Stimulated activated naive B cell treated with anti-CD40 and anti-IgM and Interleukin-4, amounts not matched to agents 10 μg/mL and 1 μg/mL and 100 μg/mL, for 72 hours (primary cell): ENCODE results near the gene ZFP37.
"Not testable (repeated sequence)": the region's sequence is repeated elsewhere in the genome, so short reads cannot be mapped to it uniquely, and the experiment has no call there.

Source experiments
- ATAC-seq, 2 donors: fragments of 150-1000 bp; cut with Tn5 transposase; replicated peaks; 2 replicates each; pipeline ENCODE4 v1.10.0; 2021; ENCODE audit warnings: moderate library complexity in 1 of 2
- DNase-seq: peaks from one replicate; pipeline ENCODE4 v3.0.0; 2021
- H3K27ac Mint-ChIP-seq: one replicate; pipeline ENCODE4 v1.8.0; 2022; ENCODE audit warnings: mild to moderate bottlenecking, mixed read lengths
- H3K27me3 Mint-ChIP-seq, 2 donors: one replicate each; pipeline ENCODE4 v1.8.0; 2022; ENCODE audit warnings: mixed read lengths in 2 of 2
- H3K36me3 Mint-ChIP-seq, 2 donors: one replicate each; pipeline ENCODE4 v1.8.0; 2022; ENCODE audit warnings: mixed read lengths in 2 of 2, mild to moderate bottlenecking in 1 of 2
- H3K4me1 Mint-ChIP-seq, 2 donors: one replicate each; pipeline ENCODE4 v1.8.0; 2022; ENCODE audit warnings: mixed read lengths in 2 of 2, mild to moderate bottlenecking in 1 of 2
- H3K4me3 Mint-ChIP-seq, 2 donors: one replicate each; pipeline ENCODE4 v1.8.0; 2022; ENCODE audit warnings: mild to moderate bottlenecking in 2 of 2, mixed read lengths in 2 of 2, moderate library complexity in 1 of 2
- H3K9me3 Mint-ChIP-seq, 2 donors: one replicate each; pipeline ENCODE4 v1.8.0; 2022; ENCODE audit warnings: mixed read lengths in 2 of 2, mild to moderate bottlenecking in 1 of 2

Gene ZFP37

GRCh38 chr9:113056191-113057106 lies at the start of gene ZFP37:
TSS of gene ZFP37 (minus strand) at chr9:113056724. CDS start at chr9:113056688, 36 bp downstream.
- peaks cover 0 to 3% of the 10 kb centered on the region in 2 donors for H3K4me1 Mint-ChIP-seq
- peaks cover 11 to 12% of the 10 kb centered on the region in 2 donors for H3K27me3 Mint-ChIP-seq
- H3K27ac Mint-ChIP-seq, result no peak within 1 kb of the TSS
- H3K9me3 Mint-ChIP-seq, result peaks cover 4 to 5% of the 10 kb centered on the region in 2 donors
- H3K36me3 Mint-ChIP-seq, result peaks cover 2 to 8% of the 10 kb centered on the region in 2 donors
- DNase-seq, result peak; percentile 78
- peak; percentile 97 for ATAC-seq
- H3K4me3 Mint-ChIP-seq, result no peak within 1 kb of the TSS

- not testable (repeated sequence) for H3K4me3 Mint-ChIP-seq, H3K36me3 Mint-ChIP-seq, DNase-seq, ATAC-seq, H3K27ac Mint-ChIP-seq, H3K9me3 Mint-ChIP-seq, H3K4me1 Mint-ChIP-seq
- H3K27me3 Mint-ChIP-seq, result peaks cover 7 to 18% of the 10 kb centered on the region in 2 donors
Observed at GRCh38 chr9:113105345-113105744, 48.8 kb upstream of the ZFP37 start.

- Mint-ChIP-seq H3K9me3 (peaks cover 4 to 8% of the 10 kb centered on the region in 2 donors), H3K4me1 (no peaks in the 10 kb centered on the region), H3K4me3 (no peak overlapping the region), H3K27ac (no peak overlapping the region), H3K36me3 (peaks cover 0 to 2% of the 10 kb centered on the region in 2 donors), H3K27me3 (peaks cover 65 to 83% of the 10 kb centered on the region in 2 donors)
- DNase-seq, result no peak
- ATAC-seq, result no peak
Observed at GRCh38 chr9:113095561-113095960, 39.0 kb upstream of the ZFP37 start.

GRCh38 chr9:113089924-113090323 lies 33.4 kb upstream of the ZFP37 start:
- H3K9me3 Mint-ChIP-seq, DNase-seq, ATAC-seq, H3K4me3 Mint-ChIP-seq, H3K4me1 Mint-ChIP-seq, H3K36me3 Mint-ChIP-seq: not testable (repeated sequence)
- Mint-ChIP-seq H3K27me3 (peaks cover 37 to 48% of the 10 kb centered on the region in 2 donors), H3K27ac (peak overlapping the region; percentile 9)

GRCh38 chr9:113089143-113089505 lies 32.6 kb upstream of the ZFP37 start:
- H3K9me3 Mint-ChIP-seq, ATAC-seq, H3K4me3 Mint-ChIP-seq, H3K36me3 Mint-ChIP-seq, DNase-seq, H3K4me1 Mint-ChIP-seq: not testable (repeated sequence)
- H3K27ac Mint-ChIP-seq, result peak overlapping the region; percentile 42
- peaks cover 37 to 44% of the 10 kb centered on the region in 2 donors for H3K27me3 Mint-ChIP-seq

- H3K4me3 Mint-ChIP-seq, result peak overlapping the region in 1 of 2 donors; percentile 53
- H3K27me3 Mint-ChIP-seq, result peaks cover 32 to 39% of the 10 kb centered on the region in 2 donors
- H3K4me1 Mint-ChIP-seq, DNase-seq, ATAC-seq, H3K27ac Mint-ChIP-seq, H3K9me3 Mint-ChIP-seq, H3K36me3 Mint-ChIP-seq: not testable (repeated sequence)
Observed at GRCh38 chr9:113088456-113089142, 32.1 kb upstream of the ZFP37 start.

GRCh38 chr9:113062932-113063310 lies 6.4 kb upstream of the ZFP37 start:
- H3K4me1 Mint-ChIP-seq, H3K27ac Mint-ChIP-seq, H3K36me3 Mint-ChIP-seq, ATAC-seq, DNase-seq, H3K4me3 Mint-ChIP-seq, H3K9me3 Mint-ChIP-seq: not testable (repeated sequence)
- peaks cover 11 to 12% of the 10 kb centered on the region in 2 donors for H3K27me3 Mint-ChIP-seq

GRCh38 chr9:113062256-113062931 lies 5.9 kb upstream of the ZFP37 start:
- not testable (repeated sequence) for H3K36me3 Mint-ChIP-seq, H3K4me1 Mint-ChIP-seq, DNase-seq, ATAC-seq, H3K4me3 Mint-ChIP-seq, H3K9me3 Mint-ChIP-seq, H3K27ac Mint-ChIP-seq
- peaks cover 11 to 12% of the 10 kb centered on the region in 2 donors for H3K27me3 Mint-ChIP-seq

- H3K36me3 Mint-ChIP-seq, ATAC-seq, H3K9me3 Mint-ChIP-seq, H3K27ac Mint-ChIP-seq, H3K4me3 Mint-ChIP-seq, H3K4me1 Mint-ChIP-seq, DNase-seq: not testable (repeated sequence)
- peaks cover 11 to 12% of the 10 kb centered on the region in 2 donors for H3K27me3 Mint-ChIP-seq
Observed at GRCh38 chr9:113061072-113061850, 4.7 kb upstream of the ZFP37 start.

GRCh38 chr9:113059581-113060284 lies 3.2 kb upstream of the ZFP37 start:
- H3K9me3 Mint-ChIP-seq, ATAC-seq, H3K4me1 Mint-ChIP-seq, DNase-seq, H3K36me3 Mint-ChIP-seq: not testable (repeated sequence)
- H3K27ac Mint-ChIP-seq, result peak overlapping the region; percentile 68
- H3K27me3 Mint-ChIP-seq, result peaks cover 11 to 12% of the 10 kb centered on the region in 2 donors
- peak overlapping the region in 1 of 2 donors; percentile 51 for H3K4me3 Mint-ChIP-seq

- Mint-ChIP-seq H3K9me3 (peaks cover 4 to 5% of the 10 kb centered on the region in 2 donors), H3K4me3 (no peak overlapping the region), H3K27ac (no peak overlapping the region), H3K36me3 (peaks cover 2 to 8% of the 10 kb centered on the region in 2 donors), H3K4me1 (peaks cover 0 to 3% of the 10 kb centered on the region in 2 donors), H3K27me3 (peaks cover 11 to 12% of the 10 kb centered on the region in 2 donors)
- ATAC-seq, result no peak
- DNase-seq, result no peak
Observed at GRCh38 chr9:113057193-113057592, 669 bp upstream of the ZFP37 start.

- no peak overlapping the region for H3K27ac Mint-ChIP-seq
- no peak overlapping the region for H3K4me3 Mint-ChIP-seq
- peaks cover 40 to 60% of the 10 kb centered on the region in 2 donors for H3K36me3 Mint-ChIP-seq
- no peaks in the 10 kb centered on the region for H3K27me3 Mint-ChIP-seq
- no peaks in the 10 kb centered on the region for H3K4me1 Mint-ChIP-seq
- peaks cover 32% of the 10 kb centered on the region in 2 donors for H3K9me3 Mint-ChIP-seq
- no peak for ATAC-seq
- no peak for DNase-seq
Observed at GRCh38 chr9:113042884-113043657, 13.5 kb downstream of the ZFP37 start.
